ENCODE measurements around the gene GLCCI1.
A peak's percentile ranks its signal among the peaks of the same experiment; 100 is the strongest.

Gene GLCCI1

DNA sequence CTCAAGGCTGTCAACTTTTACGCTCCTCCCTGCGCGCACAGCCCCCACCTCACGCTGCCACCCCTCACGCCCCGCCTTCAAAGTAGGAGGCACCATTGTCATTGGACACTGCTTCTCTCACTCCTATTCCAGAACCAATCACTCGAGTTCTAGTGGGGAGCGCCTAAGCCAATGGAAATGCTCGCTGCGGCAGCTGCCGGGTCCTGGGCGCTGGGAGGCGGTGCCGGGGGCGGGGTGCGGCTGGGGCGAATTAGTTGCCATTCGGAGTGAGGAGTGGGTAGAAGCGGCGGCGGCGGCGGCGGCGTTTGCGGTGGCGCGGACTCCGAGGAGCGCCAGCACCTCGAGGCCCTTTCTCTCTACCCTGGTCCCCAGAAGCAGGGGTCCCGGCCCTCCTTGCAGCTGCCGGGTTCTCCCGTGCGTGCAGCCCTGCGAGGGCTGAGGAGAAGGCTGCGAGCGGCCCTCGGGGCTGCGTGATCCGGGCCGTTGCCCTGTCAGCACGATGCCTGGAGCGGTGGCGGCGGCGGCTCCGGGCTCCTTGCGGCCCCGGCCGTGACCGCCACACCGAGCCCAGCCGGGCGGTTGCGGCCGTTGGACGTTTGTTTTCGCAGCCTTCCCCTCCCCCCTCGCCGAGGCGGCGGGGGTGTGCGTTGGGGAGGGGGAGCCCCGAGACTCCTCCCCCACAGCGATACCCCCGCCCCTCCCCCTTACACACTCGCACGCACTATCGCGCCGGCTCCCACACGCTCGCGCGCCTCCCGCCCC lies at the start of gene GLCCI1:
GLCCI1 (plus strand) TSS at position 253 of the 762 bp plus-strand sequence. CDS start 555 bp downstream, outside the sequence.
- Mint-ChIP-seq H3K27me3 (no peaks in the 10 kb centered on the region), H3K36me3 (ENCODE audit: insufficient read depth) (peaks cover 9% of the 10 kb centered on the region), H3K27ac (ENCODE audit: low read depth) (peak within 1 kb of the TSS; percentile 85), H3K4me3 (no peak within 1 kb of the TSS), H3K4me1 (peaks cover 13% of the 10 kb centered on the region), H3K9me3 (no peaks in the 10 kb centered on the region)
- ATAC-seq (replicated peaks; ENCODE audit: extremely low read depth, poor library complexity, severe bottlenecking) (peak; percentile 88), DNase-seq (ENCODE audit: low spot score in 2 of 2) (peak; percentile 88 to 97)

DNA sequence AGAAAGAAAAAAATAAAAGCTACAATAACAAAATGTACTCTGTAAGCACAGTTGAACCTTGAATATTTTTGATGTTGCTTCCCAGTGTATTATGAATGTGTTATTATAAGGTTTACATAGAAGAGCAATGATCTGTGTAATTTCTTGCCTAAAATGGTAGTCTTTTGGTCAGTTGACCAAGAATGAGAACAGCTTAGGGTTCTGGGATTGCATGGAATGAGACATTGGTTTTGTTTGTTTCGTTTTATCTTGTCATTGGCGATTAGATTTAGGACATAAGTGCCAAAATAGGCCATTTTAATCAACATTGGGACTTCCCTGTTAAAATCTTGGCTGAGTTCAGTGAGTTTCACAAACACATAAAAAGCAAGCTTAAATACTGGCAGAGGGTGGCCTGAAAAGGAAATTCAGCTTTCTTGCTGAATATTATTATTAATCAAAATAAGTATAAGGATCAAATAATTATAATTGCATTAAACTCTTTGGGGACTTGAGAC lies 49.1 kb upstream of the GLCCI1 start:
- Mint-ChIP-seq H3K27me3 (no peaks in the 10 kb centered on the region), H3K4me3 (no peak overlapping the region), H3K4me1 (peaks cover 24% of the 10 kb centered on the region), H3K9me3 (no peaks in the 10 kb centered on the region), H3K27ac (ENCODE audit: low read depth) (no peak overlapping the region), H3K36me3 (ENCODE audit: insufficient read depth) (peaks cover 4% of the 10 kb centered on the region)
- DNase-seq (ENCODE audit: low spot score in 2 of 2): no peak
- ATAC-seq (replicated peaks; ENCODE audit: extremely low read depth, poor library complexity, severe bottlenecking): no peak

DNA sequence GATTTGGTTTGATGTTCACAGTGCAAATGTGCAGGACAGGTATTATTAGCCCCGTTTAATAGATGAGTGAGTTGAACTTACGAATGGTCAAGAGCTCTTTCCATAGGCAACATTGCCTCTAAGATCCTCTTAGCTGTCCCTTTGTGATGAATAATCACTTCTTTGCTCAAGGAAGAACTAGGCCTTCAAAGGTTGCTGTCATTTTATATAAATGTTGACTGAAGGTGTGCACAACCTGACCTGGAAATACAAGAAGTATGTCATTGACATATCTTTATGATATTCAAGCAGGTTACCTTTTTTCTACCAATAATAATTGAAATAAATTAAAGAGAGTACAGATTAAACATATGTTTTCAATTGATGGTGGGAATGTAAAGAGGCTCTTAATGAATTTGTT lies 48.5 kb upstream of the GLCCI1 start:
- no peak for DNase-seq (ENCODE audit: low spot score in 2 of 2)
- Mint-ChIP-seq H3K4me3 (peak overlapping the region; percentile 61), H3K27ac (ENCODE audit: low read depth) (no peak overlapping the region), H3K9me3 (no peaks in the 10 kb centered on the region), H3K4me1 (peaks cover 27% of the 10 kb centered on the region), H3K27me3 (no peaks in the 10 kb centered on the region), H3K36me3 (ENCODE audit: insufficient read depth) (peaks cover 4% of the 10 kb centered on the region)
- no peak for ATAC-seq (replicated peaks; ENCODE audit: extremely low read depth, poor library complexity, severe bottlenecking)

DNA sequence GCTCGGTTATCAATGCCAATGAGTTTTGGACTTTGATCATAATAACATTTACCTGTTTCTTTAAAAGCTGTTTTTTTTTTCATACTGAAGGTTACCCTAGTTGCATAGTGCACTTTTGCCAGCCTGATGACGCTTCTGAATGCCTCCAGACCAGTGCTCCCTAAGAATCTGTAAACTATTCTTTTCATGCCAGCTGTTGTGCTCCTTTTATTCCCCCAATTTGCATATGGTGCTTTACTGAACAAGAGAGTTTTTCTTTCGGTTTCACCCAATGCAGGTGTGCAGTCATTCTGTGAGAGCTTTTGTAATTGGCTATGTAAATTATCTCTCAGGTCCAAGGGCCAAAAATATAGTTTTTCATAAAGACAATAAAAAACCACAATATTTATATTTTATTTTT lies 48.1 kb upstream of the GLCCI1 start:
- Mint-ChIP-seq H3K9me3 (no peaks in the 10 kb centered on the region), H3K36me3 (ENCODE audit: insufficient read depth) (peaks cover 4% of the 10 kb centered on the region), H3K27me3 (no peaks in the 10 kb centered on the region), H3K4me3 (peak overlapping the region; percentile 61), H3K4me1 (peaks cover 27% of the 10 kb centered on the region), H3K27ac (ENCODE audit: low read depth) (no peak overlapping the region)
- ATAC-seq (replicated peaks; ENCODE audit: extremely low read depth, poor library complexity, severe bottlenecking): peak; percentile 65
- no peak for DNase-seq (ENCODE audit: low spot score in 2 of 2)

DNA sequence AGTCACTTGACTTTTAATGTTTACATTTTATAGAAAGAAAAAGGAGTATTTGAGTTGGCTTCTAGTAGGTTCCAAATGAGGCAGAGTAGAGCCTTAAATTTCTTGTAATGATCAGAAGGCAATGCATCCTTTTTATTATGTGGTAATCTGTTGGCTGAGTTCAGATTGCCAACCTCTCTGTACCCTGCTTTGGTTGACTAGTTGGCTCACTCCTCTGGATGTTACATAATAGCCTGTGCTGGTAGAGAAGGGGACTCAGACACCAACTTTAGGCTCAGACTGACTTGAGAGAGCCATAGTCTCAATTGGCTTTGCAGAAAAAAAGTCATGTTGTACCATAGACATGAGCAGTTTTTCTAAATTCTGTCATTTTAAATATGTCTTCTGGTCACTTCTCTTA lies 46.8 kb upstream of the GLCCI1 start:
- Mint-ChIP-seq H3K27me3 (no peaks in the 10 kb centered on the region), H3K4me1 (peaks cover 22% of the 10 kb centered on the region), H3K4me3 (peak overlapping the region; percentile 30), H3K36me3 (ENCODE audit: insufficient read depth) (peaks cover 4% of the 10 kb centered on the region), H3K27ac (ENCODE audit: low read depth) (no peak overlapping the region), H3K9me3 (no peaks in the 10 kb centered on the region)
- DNase-seq (ENCODE audit: low spot score in 2 of 2): no peak
- ATAC-seq (replicated peaks; ENCODE audit: extremely low read depth, poor library complexity, severe bottlenecking): no peak

DNA sequence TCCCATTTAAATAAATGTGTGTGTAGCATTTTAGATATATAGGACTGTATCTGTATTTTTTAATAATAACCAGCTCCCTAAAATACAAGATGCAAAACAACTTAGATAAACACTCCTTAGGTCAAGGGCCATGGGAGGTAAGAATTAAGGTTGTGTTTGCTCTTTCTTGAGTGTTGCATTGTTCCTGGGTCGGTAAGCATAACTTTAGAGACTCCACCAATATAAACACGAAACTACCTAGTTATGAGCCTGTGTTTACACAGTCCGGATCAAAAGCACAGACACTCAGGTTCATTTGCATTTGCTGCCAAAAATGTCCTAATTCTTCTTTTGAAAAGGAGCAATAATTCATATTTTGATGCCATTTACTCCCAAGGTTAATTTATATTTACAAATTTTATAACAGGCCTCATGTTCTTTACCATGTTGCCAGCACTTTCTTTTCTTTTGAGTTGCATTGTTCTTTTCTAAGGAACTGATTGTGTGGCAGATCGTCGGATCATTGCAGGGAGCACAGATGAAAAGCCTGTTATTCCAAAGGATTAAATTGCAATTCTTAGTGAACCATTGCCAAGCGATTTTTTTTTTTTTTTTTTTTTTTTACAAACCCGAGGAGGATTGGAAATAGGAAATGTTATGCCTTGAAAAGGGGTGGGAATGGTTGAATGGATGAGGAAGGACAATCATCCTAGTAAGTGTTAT lies 45.8 kb upstream of the GLCCI1 start:
- Mint-ChIP-seq H3K36me3 (ENCODE audit: insufficient read depth) (peaks cover 4% of the 10 kb centered on the region), H3K4me3 (no peak overlapping the region), H3K9me3 (no peaks in the 10 kb centered on the region), H3K27ac (ENCODE audit: low read depth) (no peak overlapping the region), H3K27me3 (no peaks in the 10 kb centered on the region), H3K4me1 (peaks cover 22% of the 10 kb centered on the region)
- DNase-seq (ENCODE audit: low spot score in 2 of 2) (no peak), ATAC-seq (replicated peaks; ENCODE audit: extremely low read depth, poor library complexity, severe bottlenecking) (no peak)

DNA sequence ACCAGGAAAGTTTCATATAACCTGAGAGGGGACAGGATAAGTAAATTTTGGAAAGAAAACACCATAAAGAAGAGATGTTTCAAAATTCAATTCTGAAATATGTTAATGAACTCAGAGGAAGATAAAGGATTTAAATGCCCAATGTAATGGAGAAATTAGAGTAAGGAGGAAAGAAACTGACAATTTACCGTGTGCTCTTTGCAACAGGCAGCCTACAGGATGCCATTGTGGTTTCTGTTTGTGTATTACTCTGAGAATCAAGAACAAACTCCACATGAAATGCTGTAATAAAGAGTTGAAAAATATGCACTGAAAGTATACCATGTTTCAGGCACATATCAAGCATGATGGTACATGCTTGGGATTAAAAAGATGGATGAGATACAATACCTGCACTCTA lies 44.8 kb upstream of the GLCCI1 start:
- Mint-ChIP-seq H3K36me3 (ENCODE audit: insufficient read depth) (peaks cover 4% of the 10 kb centered on the region), H3K9me3 (no peaks in the 10 kb centered on the region), H3K27ac (ENCODE audit: low read depth) (peak overlapping the region; percentile 17), H3K4me1 (peaks cover 22% of the 10 kb centered on the region), H3K4me3 (peak overlapping the region; percentile 37), H3K27me3 (no peaks in the 10 kb centered on the region)
- peak; percentile 43 for ATAC-seq (replicated peaks; ENCODE audit: extremely low read depth, poor library complexity, severe bottlenecking)
- no peak for DNase-seq (ENCODE audit: low spot score in 2 of 2)

DNA sequence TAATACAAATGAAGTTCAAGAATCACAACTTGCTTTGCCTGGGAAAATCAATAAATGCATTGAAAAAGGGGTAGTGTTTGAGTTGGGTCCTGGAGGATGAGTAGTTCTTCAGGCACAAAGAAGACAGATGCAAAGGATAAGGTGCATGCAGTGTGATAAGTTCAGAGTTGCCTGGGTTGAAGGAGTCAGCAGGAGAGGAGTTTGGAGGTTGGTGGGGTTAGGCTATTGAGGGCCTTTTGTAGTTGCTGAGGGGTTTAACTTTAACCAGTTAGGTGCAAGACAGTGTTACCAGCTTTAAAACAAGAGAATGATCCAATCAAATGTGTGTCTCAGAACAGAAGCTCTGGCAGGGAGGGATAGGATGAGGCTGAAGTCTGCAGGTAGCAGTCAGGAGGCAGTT lies 44.3 kb upstream of the GLCCI1 start:
- DNase-seq (ENCODE audit: low spot score in 2 of 2) (no peak), ATAC-seq (replicated peaks; ENCODE audit: extremely low read depth, poor library complexity, severe bottlenecking) (no peak)
- H3K4me1 Mint-ChIP-seq: peaks cover 22% of the 10 kb centered on the region
- H3K4me3 Mint-ChIP-seq: peak overlapping the region; percentile 37
- H3K9me3 Mint-ChIP-seq: no peaks in the 10 kb centered on the region
- H3K36me3 Mint-ChIP-seq (ENCODE audit: insufficient read depth): peaks cover 3% of the 10 kb centered on the region
- H3K27ac Mint-ChIP-seq (ENCODE audit: low read depth): peak overlapping the region; percentile 17
- no peaks in the 10 kb centered on the region for H3K27me3 Mint-ChIP-seq

- ATAC-seq (replicated peaks; ENCODE audit: extremely low read depth, poor library complexity, severe bottlenecking) (no peak), DNase-seq (ENCODE audit: low spot score in 2 of 2) (no peak)
- no peaks in the 10 kb centered on the region for H3K36me3 Mint-ChIP-seq (ENCODE audit: insufficient read depth)
Observed at GRCh38 chr7:7931626-7932025, 37.0 kb upstream of the GLCCI1 start.

GRCh38 chr7:7932553-7932952 lies 36.0 kb upstream of the GLCCI1 start:
- Mint-ChIP-seq H3K27ac (ENCODE audit: low read depth) (no peak overlapping the region), H3K4me3 (no peak overlapping the region), H3K4me1 (peaks cover 15% of the 10 kb centered on the region), H3K9me3 (no peaks in the 10 kb centered on the region), H3K27me3 (no peaks in the 10 kb centered on the region), H3K36me3 (ENCODE audit: insufficient read depth) (no peaks in the 10 kb centered on the region)
- ATAC-seq (replicated peaks; ENCODE audit: extremely low read depth, poor library complexity, severe bottlenecking) (no peak), DNase-seq (ENCODE audit: low spot score in 2 of 2) (no peak)

More at GRCh38 chr7:7931626-7932025, 37.0 kb upstream of the GLCCI1 start:
- no peaks in the 10 kb centered on the region for H3K27me3 Mint-ChIP-seq
- peaks cover 15% of the 10 kb centered on the region for H3K4me1 Mint-ChIP-seq
- no peak overlapping the region for H3K4me3 Mint-ChIP-seq
- no peak overlapping the region for H3K27ac Mint-ChIP-seq (ENCODE audit: low read depth)
- H3K9me3 Mint-ChIP-seq: no peaks in the 10 kb centered on the region

GRCh38 chr7:7933915-7934526 lies 34.6 kb upstream of the GLCCI1 start:
- Mint-ChIP-seq H3K4me3 (no peak overlapping the region), H3K27me3 (no peaks in the 10 kb centered on the region), H3K27ac (ENCODE audit: low read depth) (no peak overlapping the region), H3K4me1 (peaks cover 15% of the 10 kb centered on the region), H3K9me3 (no peaks in the 10 kb centered on the region), H3K36me3 (ENCODE audit: insufficient read depth) (no peaks in the 10 kb centered on the region)
- ATAC-seq (replicated peaks; ENCODE audit: extremely low read depth, poor library complexity, severe bottlenecking) (no peak), DNase-seq (ENCODE audit: low spot score in 2 of 2) (no peak)

DNA sequence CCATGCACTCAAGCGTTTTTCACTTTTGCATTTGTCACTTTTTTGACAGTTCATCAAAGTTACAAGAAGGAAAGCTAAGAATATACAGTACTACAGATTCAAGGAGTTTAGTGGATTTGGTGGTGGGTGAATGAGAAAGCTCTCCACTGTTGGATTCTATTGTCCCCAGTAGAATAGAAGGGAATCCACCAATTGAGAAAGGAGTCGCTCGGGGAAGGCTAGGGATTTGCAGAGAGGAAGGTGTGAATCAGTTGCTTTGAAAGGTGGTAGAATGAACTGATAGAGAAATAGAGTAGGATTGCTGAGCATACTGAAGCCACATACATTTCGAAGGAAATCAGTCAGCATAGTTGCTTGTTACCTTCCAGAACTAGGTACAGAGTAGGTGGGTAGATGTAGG lies 33.7 kb upstream of the GLCCI1 start:
- H3K9me3 Mint-ChIP-seq: no peaks in the 10 kb centered on the region
- ATAC-seq (replicated peaks; ENCODE audit: extremely low read depth, poor library complexity, severe bottlenecking) (no peak), DNase-seq (ENCODE audit: low spot score in 2 of 2) (no peak)
- no peaks in the 10 kb centered on the region for H3K36me3 Mint-ChIP-seq (ENCODE audit: insufficient read depth)
- no peaks in the 10 kb centered on the region for H3K27me3 Mint-ChIP-seq
- no peak overlapping the region for H3K4me3 Mint-ChIP-seq
- peaks cover 15% of the 10 kb centered on the region for H3K4me1 Mint-ChIP-seq
- H3K27ac Mint-ChIP-seq (ENCODE audit: low read depth): no peak overlapping the region

Data from central memory CD8-positive, alpha-beta T cell (primary cell).